ENCODE results near the gene NXNL2. TPM values are rescaled to one million over a fixed set of nuclear protein-coding genes. Genes with fewer than 3 reads are reported as not detected.

Gene NXNL2
- total and polyA plus RNA-seq, 4 donors: 0.09 to 0.14 TPM; not detected in 2

DNA sequence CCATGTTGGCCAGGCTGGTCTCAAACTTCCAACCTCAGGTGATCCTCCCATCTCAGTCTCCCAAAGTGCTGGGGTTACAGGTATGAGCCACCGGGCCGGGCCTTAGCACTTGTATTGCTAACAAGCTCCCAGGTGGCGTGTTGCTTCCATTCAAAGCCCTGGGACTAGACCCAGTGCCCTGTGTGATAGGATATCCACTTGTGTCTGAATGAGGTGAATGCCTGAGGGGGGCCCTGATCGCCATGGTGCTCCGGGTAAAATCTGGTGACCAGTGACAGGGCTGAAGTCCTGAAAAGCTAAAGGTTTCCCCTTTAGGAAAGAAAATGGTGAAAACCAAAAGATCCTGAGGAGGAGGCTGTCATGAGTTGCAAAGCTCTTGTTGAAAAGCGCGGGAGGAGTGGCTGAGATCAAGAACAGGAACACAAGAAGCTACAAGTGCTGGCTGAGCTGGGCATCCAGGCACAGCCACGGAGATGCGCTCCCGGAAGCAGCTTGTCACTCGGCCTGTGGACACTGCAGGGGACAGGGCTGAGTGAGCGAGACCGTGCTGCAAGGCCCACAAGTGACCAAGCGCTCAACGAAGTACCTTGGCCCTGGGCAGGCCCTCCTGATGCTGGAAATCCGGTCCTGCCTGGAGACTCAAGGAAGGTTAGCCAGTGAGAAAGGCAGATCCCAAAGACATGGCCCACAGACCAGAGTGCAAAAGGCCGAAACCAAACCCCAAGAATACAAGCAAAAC is 39.8 kb upstream of the NXNL2 start:
- Histone ChIP-seq H3K36me3 (ENCODE audit: control insufficient read depth in 4 of 4, insufficient read depth in 3 of 4, low read depth in 1 of 4, low read length in 3 of 4) (no peaks in the 10 kb centered on the region), H3K4me3 (ENCODE audit: low read depth in 1 of 3, low read length in 3 of 3) (no peak overlapping the region), H3K27ac (ENCODE audit: low read depth in 1 of 2, low read length in 2 of 2) (no peak overlapping the region), H3K9me3 (ENCODE audit: control insufficient read depth in 4 of 4, low read length in 3 of 4) (no peaks in the 10 kb centered on the region), H3K27me3 (ENCODE audit: control insufficient read depth in 4 of 4, insufficient read depth in 4 of 4, low read length in 3 of 4) (no peaks in the 10 kb centered on the region), H3K4me1 (ENCODE audit: control insufficient read depth in 4 of 4, insufficient read depth in 4 of 4, low read length in 3 of 4) (no peaks in the 10 kb centered on the region), H3K9ac (ENCODE audit: low read depth in 1 of 2, low read length in 2 of 2) (no peak overlapping the region)
- no peak for DNase-seq (ENCODE audit: low spot score)
- TF ChIP-seq JUND (IDR thresholded peaks at IDR 0.05): no peak
- TF ChIP-seq RXRA (IDR thresholded peaks at IDR 0.05): no peak
- TF ChIP-seq YY1 (IDR thresholded peaks at IDR 0.05): no peak
- TF ChIP-seq, protein P1, sequence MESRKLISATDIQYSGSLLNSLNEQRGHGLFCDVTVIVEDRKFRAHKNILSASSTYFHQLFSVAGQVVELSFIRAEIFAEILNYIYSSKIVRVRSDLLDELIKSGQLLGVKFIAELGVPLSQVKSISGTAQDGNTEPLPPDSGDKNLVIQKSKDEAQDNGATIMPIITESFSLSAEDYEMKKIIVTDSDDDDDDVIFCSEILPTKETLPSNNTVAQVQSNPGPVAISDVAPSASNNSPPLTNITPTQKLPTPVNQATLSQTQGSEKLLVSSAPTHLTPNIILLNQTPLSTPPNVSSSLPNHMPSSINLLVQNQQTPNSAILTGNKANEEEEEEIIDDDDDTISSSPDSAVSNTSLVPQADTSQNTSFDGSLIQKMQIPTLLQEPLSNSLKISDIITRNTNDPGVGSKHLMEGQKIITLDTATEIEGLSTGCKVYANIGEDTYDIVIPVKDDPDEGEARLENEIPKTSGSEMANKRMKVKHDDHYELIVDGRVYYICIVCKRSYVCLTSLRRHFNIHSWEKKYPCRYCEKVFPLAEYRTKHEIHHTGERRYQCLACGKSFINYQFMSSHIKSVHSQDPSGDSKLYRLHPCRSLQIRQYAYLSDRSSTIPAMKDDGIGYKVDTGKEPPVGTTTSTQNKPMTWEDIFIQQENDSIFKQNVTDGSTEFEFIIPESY (IDR thresholded peaks at IDR 0.05): no peak
- TF ChIP-seq, protein P2, sequence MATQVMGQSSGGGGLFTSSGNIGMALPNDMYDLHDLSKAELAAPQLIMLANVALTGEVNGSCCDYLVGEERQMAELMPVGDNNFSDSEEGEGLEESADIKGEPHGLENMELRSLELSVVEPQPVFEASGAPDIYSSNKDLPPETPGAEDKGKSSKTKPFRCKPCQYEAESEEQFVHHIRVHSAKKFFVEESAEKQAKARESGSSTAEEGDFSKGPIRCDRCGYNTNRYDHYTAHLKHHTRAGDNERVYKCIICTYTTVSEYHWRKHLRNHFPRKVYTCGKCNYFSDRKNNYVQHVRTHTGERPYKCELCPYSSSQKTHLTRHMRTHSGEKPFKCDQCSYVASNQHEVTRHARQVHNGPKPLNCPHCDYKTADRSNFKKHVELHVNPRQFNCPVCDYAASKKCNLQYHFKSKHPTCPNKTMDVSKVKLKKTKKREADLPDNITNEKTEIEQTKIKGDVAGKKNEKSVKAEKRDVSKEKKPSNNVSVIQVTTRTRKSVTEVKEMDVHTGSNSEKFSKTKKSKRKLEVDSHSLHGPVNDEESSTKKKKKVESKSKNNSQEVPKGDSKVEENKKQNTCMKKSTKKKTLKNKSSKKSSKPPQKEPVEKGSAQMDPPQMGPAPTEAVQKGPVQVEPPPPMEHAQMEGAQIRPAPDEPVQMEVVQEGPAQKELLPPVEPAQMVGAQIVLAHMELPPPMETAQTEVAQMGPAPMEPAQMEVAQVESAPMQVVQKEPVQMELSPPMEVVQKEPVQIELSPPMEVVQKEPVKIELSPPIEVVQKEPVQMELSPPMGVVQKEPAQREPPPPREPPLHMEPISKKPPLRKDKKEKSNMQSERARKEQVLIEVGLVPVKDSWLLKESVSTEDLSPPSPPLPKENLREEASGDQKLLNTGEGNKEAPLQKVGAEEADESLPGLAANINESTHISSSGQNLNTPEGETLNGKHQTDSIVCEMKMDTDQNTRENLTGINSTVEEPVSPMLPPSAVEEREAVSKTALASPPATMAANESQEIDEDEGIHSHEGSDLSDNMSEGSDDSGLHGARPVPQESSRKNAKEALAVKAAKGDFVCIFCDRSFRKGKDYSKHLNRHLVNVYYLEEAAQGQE (IDR thresholded peaks at IDR 0.05): no peak
- TF ChIP-seq, protein P3, sequence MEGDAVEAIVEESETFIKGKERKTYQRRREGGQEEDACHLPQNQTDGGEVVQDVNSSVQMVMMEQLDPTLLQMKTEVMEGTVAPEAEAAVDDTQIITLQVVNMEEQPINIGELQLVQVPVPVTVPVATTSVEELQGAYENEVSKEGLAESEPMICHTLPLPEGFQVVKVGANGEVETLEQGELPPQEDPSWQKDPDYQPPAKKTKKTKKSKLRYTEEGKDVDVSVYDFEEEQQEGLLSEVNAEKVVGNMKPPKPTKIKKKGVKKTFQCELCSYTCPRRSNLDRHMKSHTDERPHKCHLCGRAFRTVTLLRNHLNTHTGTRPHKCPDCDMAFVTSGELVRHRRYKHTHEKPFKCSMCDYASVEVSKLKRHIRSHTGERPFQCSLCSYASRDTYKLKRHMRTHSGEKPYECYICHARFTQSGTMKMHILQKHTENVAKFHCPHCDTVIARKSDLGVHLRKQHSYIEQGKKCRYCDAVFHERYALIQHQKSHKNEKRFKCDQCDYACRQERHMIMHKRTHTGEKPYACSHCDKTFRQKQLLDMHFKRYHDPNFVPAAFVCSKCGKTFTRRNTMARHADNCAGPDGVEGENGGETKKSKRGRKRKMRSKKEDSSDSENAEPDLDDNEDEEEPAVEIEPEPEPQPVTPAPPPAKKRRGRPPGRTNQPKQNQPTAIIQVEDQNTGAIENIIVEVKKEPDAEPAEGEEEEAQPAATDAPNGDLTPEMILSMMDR (IDR thresholded peaks at IDR 0.05; ENCODE audit: low read depth, low read length, missing input control): no peak
- TF ChIP-seq NR2F2 (IDR thresholded peaks at IDR 0.05): no peak
- whole genome bisulfite sequencing: 95% methylated on average over 17 of the region's 17 CpGs

DNA sequence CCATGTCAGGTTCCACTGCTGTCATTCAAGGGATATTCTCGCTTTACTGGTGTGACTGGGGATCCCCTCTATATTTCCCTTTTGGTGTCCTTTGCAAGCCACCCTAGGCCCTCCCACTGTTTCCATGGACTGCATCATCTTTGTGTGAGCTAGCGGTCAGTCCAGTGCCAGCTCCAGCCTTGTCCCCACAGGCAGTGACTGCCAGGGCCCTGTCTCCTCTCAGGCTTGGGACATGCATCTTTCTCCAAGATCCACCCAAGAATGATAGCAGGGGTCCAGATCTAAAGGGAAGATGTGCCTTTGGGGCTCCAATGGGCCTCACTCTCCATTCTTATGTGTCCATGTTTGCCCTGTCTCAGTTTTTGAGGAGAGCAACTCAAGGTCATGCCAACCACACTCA is 37.8 kb upstream of the NXNL2 start:
- no peak for DNase-seq (ENCODE audit: low spot score)
- WGBS: 95% methylated on average over 2 of the region's 2 CpGs
- Histone ChIP-seq H3K27me3 (ENCODE audit: control insufficient read depth in 4 of 4, insufficient read depth in 4 of 4, low read length in 3 of 4) (no peaks in the 10 kb centered on the region), H3K9me3 (ENCODE audit: control insufficient read depth in 4 of 4, low read length in 3 of 4) (no peaks in the 10 kb centered on the region), H3K4me1 (ENCODE audit: control insufficient read depth in 4 of 4, insufficient read depth in 4 of 4, low read length in 3 of 4) (no peaks in the 10 kb centered on the region), H3K36me3 (ENCODE audit: control insufficient read depth in 4 of 4, insufficient read depth in 3 of 4, low read depth in 1 of 4, low read length in 3 of 4) (no peaks in the 10 kb centered on the region), H3K9ac (ENCODE audit: low read depth in 1 of 2, low read length in 2 of 2) (no peak overlapping the region), H3K27ac (ENCODE audit: low read depth in 1 of 2, low read length in 2 of 2) (no peak overlapping the region), H3K4me3 (ENCODE audit: low read depth in 1 of 3, low read length in 3 of 3) (no peak overlapping the region)
- TF ChIP-seq GABPA (IDR thresholded peaks at IDR 0.05 in 1 of 2, conservative IDR thresholded peaks at IDR 0.05 in 1 of 2) (no peak), YY1 (IDR thresholded peaks at IDR 0.05) (no peak), HNF4A (conservative IDR thresholded peaks at IDR 0.05) (no peak), RAD21 (IDR thresholded peaks at IDR 0.05) (no peak), EGR1 (IDR thresholded peaks at IDR 0.05; ENCODE audit: low read depth in 2 of 2) (no peak), HNF4G (IDR thresholded peaks at IDR 0.05) (no peak), TAF1 (conservative IDR thresholded peaks at IDR 0.05) (no peak), JUND (IDR thresholded peaks at IDR 0.05) (no peak), SP1 (IDR thresholded peaks at IDR 0.05) (no peak), NR2F2 (IDR thresholded peaks at IDR 0.05) (no peak)
- TF ChIP-seq, protein P4, sequence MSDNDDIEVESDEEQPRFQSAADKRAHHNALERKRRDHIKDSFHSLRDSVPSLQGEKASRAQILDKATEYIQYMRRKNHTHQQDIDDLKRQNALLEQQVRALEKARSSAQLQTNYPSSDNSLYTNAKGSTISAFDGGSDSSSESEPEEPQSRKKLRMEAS (IDR thresholded peaks at IDR 0.05): no peak
- TF ChIP-seq, protein P1 (IDR thresholded peaks at IDR 0.05): no peak
- TF ChIP-seq, protein P3 (IDR thresholded peaks at IDR 0.05; ENCODE audit: low read depth, low read length, missing input control): no peak
- TF ChIP-seq, protein P5, sequence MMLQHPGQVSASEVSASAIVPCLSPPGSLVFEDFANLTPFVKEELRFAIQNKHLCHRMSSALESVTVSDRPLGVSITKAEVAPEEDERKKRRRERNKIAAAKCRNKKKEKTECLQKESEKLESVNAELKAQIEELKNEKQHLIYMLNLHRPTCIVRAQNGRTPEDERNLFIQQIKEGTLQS (IDR thresholded peaks at IDR 0.05): no peak

Data from liver (tissue), 9 donors.